HepG2 (cell line): ENCODE results near the gene PIM3. TPM values are rescaled to one million over a fixed set of nuclear protein-coding genes. Genes with fewer than 3 reads are reported as not detected.

ENCODE experiments used
- ATF7 ChIP-seq, 2 experiments: fragments of 450-650 bp in 1 of 2; sonication (generic) in 1 of 2; formaldehyde crosslinking in 1 of 2; IDR thresholded peaks; 2 replicates each; pipeline versions ENCODE4 v1.4.0 to v1.6.1; 2016 to 2020; ENCODE audit warnings: antibody characterized with exemption in 1 of 2, mild to moderate bottlenecking in 1 of 2, missing genetic modification reagents in 1 of 2
- CAMTA2 ChIP-seq: sonication (generic); formaldehyde crosslinking; IDR thresholded peaks from 2 replicates; pipeline ENCODE4 v1.4.0; 2020; ENCODE audit warnings: mild to moderate bottlenecking, missing genetic modification reagents, borderline replicate concordance
- GABPB1 ChIP-seq: IDR thresholded peaks from 2 replicates; pipeline ENCODE4 v1.6.1; 2016; ENCODE audit warnings: mild to moderate bottlenecking, missing genetic modification reagents, moderate library complexity, missing compliant biosample characterization
- HES4 ChIP-seq: sonication (generic); formaldehyde crosslinking; IDR thresholded peaks from 2 replicates; pipeline ENCODE4 v1.9.0; 2021; ENCODE audit warnings: mild to moderate bottlenecking, missing genetic modification reagents, borderline replicate concordance
- HNF4A ChIP-seq: sonication (generic); formaldehyde crosslinking; IDR thresholded peaks from 2 replicates; pipeline ENCODE4 v1.4.0; 2020; ENCODE audit warnings: missing genetic modification reagents
- HNRNPH1 ChIP-seq: fragments of 200-400 bp; formaldehyde crosslinking; optimal IDR thresholded peaks from 2 replicates; pipeline ENCODE3; 2017; ENCODE audit warnings: mild to moderate bottlenecking, low read depth, low read length
- JARID2 ChIP-seq: sonication (generic); formaldehyde crosslinking; IDR thresholded peaks from 2 replicates; pipeline ENCODE4 v1.8.1; 2023; ENCODE audit warnings: missing genetic modification reagents, inconsistent platforms; ENCODE audit not compliant: insufficient replicate concordance
- JUND ChIP-seq: sonication (generic); formaldehyde crosslinking; IDR thresholded peaks from 2 replicates; pipeline ENCODE4 v1.8.0; 2022; ENCODE audit warnings: mild to moderate bottlenecking, missing genetic modification reagents
- KDM2A ChIP-seq: sonication (generic); formaldehyde crosslinking; IDR thresholded peaks from 2 replicates; pipeline ENCODE4 v1.4.0; 2020; ENCODE audit warnings: low read depth, missing genetic modification reagents, borderline replicate concordance
- KLF16 ChIP-seq, 2 experiments: sonication (generic) in 1 of 2; formaldehyde crosslinking in 1 of 2; IDR thresholded peaks; 2 replicates each; pipeline versions ENCODE4 v1.6.1 to v1.8.0; 2016 to 2023; ENCODE audit warnings: missing genetic modification reagents in 2 of 2, missing compliant biosample characterization in 1 of 2
- MAF1 ChIP-seq: sonication (generic); formaldehyde crosslinking; IDR thresholded peaks from 2 replicates; pipeline ENCODE4 v1.5.0; 2020; ENCODE audit warnings: missing genetic modification reagents, borderline replicate concordance
- NCOA5 ChIP-seq: sonication (generic); formaldehyde crosslinking; IDR thresholded peaks from 2 replicates; pipeline ENCODE4 v1.4.0; 2020; ENCODE audit warnings: missing genetic modification reagents
- RBFOX2 ChIP-seq: fragments of 200-400 bp; formaldehyde crosslinking; IDR thresholded peaks from 2 replicates; pipeline ENCODE4 v1.6.1; 2017; ENCODE audit warnings: low read depth, mild to moderate bottlenecking, low read length
- REPIN1 ChIP-seq: sonication (generic); formaldehyde crosslinking; IDR thresholded peaks from 2 replicates; pipeline ENCODE4 v1.8.0; 2022; ENCODE audit warnings: missing genetic modification reagents, low read depth, mild to moderate bottlenecking, borderline replicate concordance
- SALL2 ChIP-seq: sonication (generic); formaldehyde crosslinking; IDR thresholded peaks from 2 replicates; pipeline ENCODE4 v1.8.1; 2023; ENCODE audit warnings: mild to moderate bottlenecking, missing genetic modification reagents, inconsistent platforms
- TAF15 ChIP-seq: fragments of 200-400 bp; formaldehyde crosslinking; IDR thresholded peaks from one replicate; pipeline ENCODE4 v1.6.1; 2018; ENCODE audit warnings: mild to moderate bottlenecking, low read depth, low read length; ENCODE audit not compliant: poor library complexity, severe bottlenecking
- TOPORS ChIP-seq: sonication (generic); formaldehyde crosslinking; IDR thresholded peaks from 2 replicates; pipeline ENCODE4 v1.8.0; 2023; ENCODE audit warnings: mild to moderate bottlenecking, missing genetic modification reagents
- U2AF2 ChIP-seq: fragments of 200-400 bp; formaldehyde crosslinking; IDR thresholded peaks from 2 replicates; pipeline ENCODE4 v1.6.1; 2017; ENCODE audit warnings: low read depth, mild to moderate bottlenecking, low read length
- ZFX ChIP-seq: sonication (generic); formaldehyde crosslinking; IDR thresholded peaks from 2 replicates; pipeline ENCODE4 v1.4.0; 2020; ENCODE audit warnings: mild to moderate bottlenecking, low read depth, missing genetic modification reagents, moderate library complexity
- ZNF337 ChIP-seq: sonication (generic); formaldehyde crosslinking; IDR thresholded peaks from 2 replicates; pipeline ENCODE4 v1.5.1; 2020; ENCODE audit warnings: missing genetic modification reagents, low read depth, mild to moderate bottlenecking, borderline replicate concordance
- ZNF546 ChIP-seq: sonication (generic); formaldehyde crosslinking; conservative IDR thresholded peaks from 2 replicates; pipeline ENCODE4 v1.8.1; 2023; ENCODE audit warnings: mild to moderate bottlenecking, missing genetic modification reagents
- polyA plus RNA-seq, 8 experiments: library from polyadenylated mRNA; depleted of rRNA in 3 of 8; stranded (reverse) in 7 of 8; unstranded in 1 of 8; fragments of >200 nt; fragmentation: Illumina TruSeq in 4 of 8; extraction: Trizol in 4 of 8; gene quantifications; 2 replicates each; pipeline versions ENCODE4 v1.2.1 to v1.2.3, GENCODE V29; 2011 to 2016; ENCODE audit warnings: low read depth in 4 of 8, missing spikeins in 1 of 8, mixed read lengths in 1 of 8; ENCODE audit not compliant: insufficient read depth in 1 of 8
- total RNA-seq, 5 experiments: library from RNA; depleted of rRNA; stranded (reverse); fragments of >200 nt; fragmentation: Illumina TruSeq; extraction: Trizol; gene quantifications; 2 replicates each; pipeline ENCODE4 v1.2.3, GENCODE V29; 2016; ENCODE audit warnings: low read depth in 1 of 5
- TF ChIP-seq, protein P1 (sequence below): IDR thresholded peaks from 2 replicates; pipeline ENCODE4 v1.6.1; 2016; ENCODE audit warnings: missing compliant biosample characterization, missing genetic modification reagents, borderline replicate concordance
- TF ChIP-seq, protein P2 (sequence below): IDR thresholded peaks from 2 replicates; pipeline ENCODE4 v1.6.1; 2016; ENCODE audit warnings: missing genetic modification reagents, missing compliant biosample characterization
- TF ChIP-seq, protein P3 (sequence below): sonication (generic); formaldehyde crosslinking; IDR thresholded peaks from 2 replicates; pipeline ENCODE4 v1.4.0; 2020; ENCODE audit warnings: missing genetic modification reagents
- TF ChIP-seq, protein P4 (sequence below): sonication (generic); formaldehyde crosslinking; IDR thresholded peaks from 2 replicates; pipeline ENCODE4 v1.9.0; 2022; ENCODE audit warnings: low read depth, missing genetic modification reagents

The PIM3 gene
- total and polyA plus RNA-seq, 2 of the 13 experiments (the other 11 are each of a cell fraction or from before 2014, with no cell fraction given) = 21.6 to 31.2 TPM

DNA sequence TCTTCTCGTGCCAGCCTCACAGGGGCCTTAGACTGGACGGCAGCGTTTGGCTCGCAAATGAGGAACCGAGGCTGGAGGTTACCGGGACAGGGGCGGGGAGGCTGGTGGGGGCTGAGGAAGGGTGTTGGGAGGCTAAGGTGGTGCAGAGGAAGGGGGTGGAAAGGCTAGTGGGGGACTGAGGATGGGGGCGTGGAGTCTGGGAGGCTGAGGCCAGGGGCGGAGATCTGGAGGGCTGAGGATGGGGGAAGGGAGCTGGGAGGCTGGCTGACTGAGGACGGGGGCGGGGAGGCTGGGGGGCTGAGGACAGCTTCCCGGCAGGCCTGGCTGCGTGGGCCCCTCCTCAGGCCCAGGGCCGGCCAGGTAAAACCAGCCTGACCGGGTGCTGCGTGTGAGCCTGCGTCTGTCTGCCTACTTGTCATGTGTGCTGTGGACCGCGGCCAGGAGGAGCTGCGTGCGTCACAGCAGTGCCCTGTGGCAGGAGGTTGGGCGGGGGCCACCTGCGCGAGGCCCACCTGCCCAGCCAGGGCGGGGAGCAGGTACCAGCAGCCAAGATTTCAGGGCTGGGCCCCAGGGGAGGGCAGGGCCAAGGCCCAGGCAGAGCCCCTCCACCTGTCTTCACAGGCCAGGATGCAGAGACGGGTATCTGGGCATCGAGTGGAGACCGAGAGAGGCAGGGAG is 9.4 kb upstream of the PIM3 start (continued):
- TF ChIP-seq ZNF337 (CRISPR knock-in tag) = no peak
- TF ChIP-seq, protein P1, sequence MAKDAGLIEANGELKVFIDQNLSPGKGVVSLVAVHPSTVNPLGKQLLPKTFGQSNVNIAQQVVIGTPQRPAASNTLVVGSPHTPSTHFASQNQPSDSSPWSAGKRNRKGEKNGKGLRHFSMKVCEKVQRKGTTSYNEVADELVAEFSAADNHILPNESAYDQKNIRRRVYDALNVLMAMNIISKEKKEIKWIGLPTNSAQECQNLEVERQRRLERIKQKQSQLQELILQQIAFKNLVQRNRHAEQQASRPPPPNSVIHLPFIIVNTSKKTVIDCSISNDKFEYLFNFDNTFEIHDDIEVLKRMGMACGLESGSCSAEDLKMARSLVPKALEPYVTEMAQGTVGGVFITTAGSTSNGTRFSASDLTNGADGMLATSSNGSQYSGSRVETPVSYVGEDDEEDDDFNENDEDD (CRISPR knock-in tag) = peak; percentile 39; the same call in 1 of the 2 replicates
- peak; percentile 66 for TF ChIP-seq ZFX (CRISPR knock-in tag)
- TF ChIP-seq GABPB1 = peak; percentile 59; the same call in 1 of the 2 replicates
- no peak for TF ChIP-seq HNRNPH1
- TF ChIP-seq KDM2A (CRISPR knock-in tag) = 0 out of 2 replicates have a peak, but pooled peaks have one; percentile 17
- no peak for TF ChIP-seq ZNF546 (CRISPR knock-in tag)
- TF ChIP-seq SALL2 (CRISPR knock-in tag) = 0 out of 2 replicates have a peak, but pooled peaks have one; percentile 39
- no peak for TF ChIP-seq JUND (CRISPR knock-in tag)
- no peak for TF ChIP-seq ATF7 (IDR thresholded peaks at IDR 0.05)
- no peak for TF ChIP-seq ATF7 (CRISPR knock-in tag; IDR thresholded peaks at IDR 0.05)
- TF ChIP-seq KLF16 (CRISPR knock-in tag; IDR thresholded peaks at IDR 0.05) = no peak
- TF ChIP-seq MAF1 (CRISPR knock-in tag) = no peak
- no peak for TF ChIP-seq CAMTA2 (CRISPR knock-in tag)
- TF ChIP-seq NCOA5 (CRISPR knock-in tag) = no peak
- TF ChIP-seq, protein P2, sequence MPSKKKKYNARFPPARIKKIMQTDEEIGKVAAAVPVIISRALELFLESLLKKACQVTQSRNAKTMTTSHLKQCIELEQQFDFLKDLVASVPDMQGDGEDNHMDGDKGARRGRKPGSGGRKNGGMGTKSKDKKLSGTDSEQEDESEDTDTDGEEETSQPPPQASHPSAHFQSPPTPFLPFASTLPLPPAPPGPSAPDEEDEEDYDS (CRISPR knock-in tag) = peak; percentile 60; the same call in 1 of the 2 replicates
- no peak for TF ChIP-seq TAF15
- no peak for TF ChIP-seq JARID2 (CRISPR knock-in tag)
- TF ChIP-seq, protein P3, sequence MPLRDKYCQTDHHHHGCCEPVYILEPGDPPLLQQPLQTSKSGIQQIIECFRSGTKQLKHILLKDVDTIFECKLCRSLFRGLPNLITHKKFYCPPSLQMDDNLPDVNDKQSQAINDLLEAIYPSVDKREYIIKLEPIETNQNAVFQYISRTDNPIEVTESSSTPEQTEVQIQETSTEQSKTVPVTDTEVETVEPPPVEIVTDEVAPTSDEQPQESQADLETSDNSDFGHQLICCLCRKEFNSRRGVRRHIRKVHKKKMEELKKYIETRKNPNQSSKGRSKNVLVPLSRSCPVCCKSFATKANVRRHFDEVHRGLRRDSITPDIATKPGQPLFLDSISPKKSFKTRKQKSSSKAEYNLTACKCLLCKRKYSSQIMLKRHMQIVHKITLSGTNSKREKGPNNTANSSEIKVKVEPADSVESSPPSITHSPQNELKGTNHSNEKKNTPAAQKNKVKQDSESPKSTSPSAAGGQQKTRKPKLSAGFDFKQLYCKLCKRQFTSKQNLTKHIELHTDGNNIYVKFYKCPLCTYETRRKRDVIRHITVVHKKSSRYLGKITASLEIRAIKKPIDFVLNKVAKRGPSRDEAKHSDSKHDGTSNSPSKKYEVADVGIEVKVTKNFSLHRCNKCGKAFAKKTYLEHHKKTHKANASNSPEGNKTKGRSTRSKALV = no peak
- no peak for TF ChIP-seq U2AF2
- peak; percentile 57 for TF ChIP-seq RBFOX2
- TF ChIP-seq TOPORS (CRISPR knock-in tag) = no peak
- peak; percentile 57; the same call in 1 of the 2 replicates for TF ChIP-seq HES4 (CRISPR knock-in tag)
- no peak for TF ChIP-seq HNF4A
- TF ChIP-seq, protein P4, sequence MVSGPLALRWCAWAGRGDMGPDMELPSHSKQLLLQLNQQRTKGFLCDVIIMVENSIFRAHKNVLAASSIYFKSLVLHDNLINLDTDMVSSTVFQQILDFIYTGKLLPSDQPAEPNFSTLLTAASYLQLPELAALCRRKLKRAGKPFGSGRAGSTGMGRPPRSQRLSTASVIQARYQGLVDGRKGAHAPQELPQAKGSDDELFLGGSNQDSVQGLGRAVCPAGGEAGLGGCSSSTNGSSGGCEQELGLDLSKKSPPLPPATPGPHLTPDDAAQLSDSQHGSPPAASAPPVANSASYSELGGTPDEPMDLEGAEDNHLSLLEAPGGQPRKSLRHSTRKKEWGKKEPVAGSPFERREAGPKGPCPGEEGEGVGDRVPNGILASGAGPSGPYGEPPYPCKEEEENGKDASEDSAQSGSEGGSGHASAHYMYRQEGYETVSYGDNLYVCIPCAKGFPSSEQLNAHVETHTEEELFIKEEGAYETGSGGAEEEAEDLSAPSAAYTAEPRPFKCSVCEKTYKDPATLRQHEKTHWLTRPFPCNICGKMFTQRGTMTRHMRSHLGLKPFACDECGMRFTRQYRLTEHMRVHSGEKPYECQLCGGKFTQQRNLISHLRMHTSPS = peak; percentile 69; the same call in 1 of the 2 replicates
- no peak for TF ChIP-seq REPIN1 (CRISPR knock-in tag)
